Astrocyte of the spinal cord (primary cell): Measurements from ENCODE around the gene PTPRN2.

Experiments used
- DNase-seq: peaks from one replicate; pipeline ENCODE4 v3.0.0; 2011; ENCODE audit warnings: low read depth, low spot score
- H3K4me3 ChIP-seq: 2 replicates; pipeline ENCODE4 v1.5.1; 2011; ENCODE audit warnings: low read depth, mild to moderate bottlenecking, low read length, moderate library complexity
- in situ Hi-C: cut with HindIII; loops from 2 replicates; pipeline ENCODE4 v1.10.0; 2017; ENCODE audit warnings: low sequenced_read_pairs
- TF ChIP-seq, protein P1 (sequence below): IDR thresholded peaks from 2 replicates; pipeline ENCODE4 v1.5.1; 2012; ENCODE audit warnings: low read depth, mild to moderate bottlenecking, low read length, inconsistent platforms

Gene PTPRN2

DNA sequence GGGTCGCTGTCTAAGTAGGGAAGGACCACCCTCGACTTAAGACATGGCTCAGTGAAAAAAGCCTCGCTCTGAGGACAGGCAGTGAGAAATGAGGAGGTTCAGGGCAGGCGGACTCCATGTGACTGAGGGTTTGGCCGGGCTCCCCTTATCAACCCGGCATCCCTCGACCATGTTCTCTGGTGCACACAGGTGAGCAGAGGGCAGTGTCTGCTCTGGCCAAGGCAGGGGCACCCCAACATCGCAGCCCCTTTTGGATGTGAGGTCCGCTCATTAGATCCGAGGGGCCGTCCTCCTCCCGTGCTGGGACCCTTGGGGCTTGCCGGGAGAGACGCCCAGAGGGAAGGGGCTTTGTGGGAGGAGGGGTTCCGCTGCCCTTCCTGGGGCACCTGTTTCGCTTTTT is 775.7 kb downstream of the PTPRN2 start:
- DNase-seq: no peak
- TF ChIP-seq, protein P1, sequence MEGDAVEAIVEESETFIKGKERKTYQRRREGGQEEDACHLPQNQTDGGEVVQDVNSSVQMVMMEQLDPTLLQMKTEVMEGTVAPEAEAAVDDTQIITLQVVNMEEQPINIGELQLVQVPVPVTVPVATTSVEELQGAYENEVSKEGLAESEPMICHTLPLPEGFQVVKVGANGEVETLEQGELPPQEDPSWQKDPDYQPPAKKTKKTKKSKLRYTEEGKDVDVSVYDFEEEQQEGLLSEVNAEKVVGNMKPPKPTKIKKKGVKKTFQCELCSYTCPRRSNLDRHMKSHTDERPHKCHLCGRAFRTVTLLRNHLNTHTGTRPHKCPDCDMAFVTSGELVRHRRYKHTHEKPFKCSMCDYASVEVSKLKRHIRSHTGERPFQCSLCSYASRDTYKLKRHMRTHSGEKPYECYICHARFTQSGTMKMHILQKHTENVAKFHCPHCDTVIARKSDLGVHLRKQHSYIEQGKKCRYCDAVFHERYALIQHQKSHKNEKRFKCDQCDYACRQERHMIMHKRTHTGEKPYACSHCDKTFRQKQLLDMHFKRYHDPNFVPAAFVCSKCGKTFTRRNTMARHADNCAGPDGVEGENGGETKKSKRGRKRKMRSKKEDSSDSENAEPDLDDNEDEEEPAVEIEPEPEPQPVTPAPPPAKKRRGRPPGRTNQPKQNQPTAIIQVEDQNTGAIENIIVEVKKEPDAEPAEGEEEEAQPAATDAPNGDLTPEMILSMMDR: no peak
- in situ Hi-C loops: no loop called here
- no peak overlapping the region for H3K4me3 ChIP-seq

DNA sequence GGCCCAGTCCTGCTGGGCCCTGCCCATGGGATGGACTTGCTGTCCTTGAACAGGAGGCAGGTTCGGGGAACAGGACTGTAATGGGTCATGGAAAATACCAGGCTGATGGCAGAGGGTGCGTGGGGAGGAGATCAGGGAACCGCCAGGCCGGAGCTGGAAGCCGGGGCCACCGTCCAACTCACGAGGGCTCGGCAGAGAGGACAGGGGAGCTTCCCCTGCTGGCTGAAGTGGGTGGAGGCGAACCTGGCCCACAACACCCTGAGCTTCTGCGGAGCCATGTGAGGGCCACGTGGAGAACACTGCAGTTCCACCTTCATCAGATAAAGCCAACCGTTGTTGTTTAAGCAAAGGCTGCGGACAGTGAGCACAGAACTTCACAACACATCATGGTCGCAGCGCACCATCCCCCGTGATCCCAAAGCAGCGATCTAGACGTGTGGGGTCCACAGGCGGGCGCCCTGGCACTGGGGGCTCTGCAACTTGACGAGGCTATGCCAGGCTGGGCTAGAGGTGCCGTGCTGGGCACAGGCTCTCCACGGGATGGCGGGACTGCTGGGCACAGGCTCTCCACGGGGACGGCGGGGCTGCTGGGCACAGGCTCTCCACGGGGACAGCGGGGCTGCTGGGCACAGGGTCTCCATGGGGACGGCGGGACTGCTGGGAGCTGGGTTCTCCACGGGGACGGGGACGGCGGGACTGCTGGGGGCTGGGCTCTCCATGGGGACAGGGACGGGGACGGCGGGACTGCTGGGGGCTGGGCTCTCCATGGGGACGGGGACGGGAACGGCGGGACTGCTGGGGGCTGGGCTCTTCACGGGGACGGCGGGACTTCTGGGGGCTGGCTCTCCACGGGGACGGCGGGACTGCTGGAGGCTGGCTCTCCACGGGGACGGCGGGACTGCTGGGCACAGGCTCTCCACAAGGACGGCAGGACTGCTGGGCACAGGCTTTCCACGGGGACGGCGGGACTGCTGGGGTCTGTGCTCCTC is 777.5 kb downstream of the PTPRN2 start:
- no peak overlapping the region for H3K4me3 ChIP-seq
- in situ Hi-C loops: no loop called here
- no peak for DNase-seq
- TF ChIP-seq, protein P1: no peak

DNA sequence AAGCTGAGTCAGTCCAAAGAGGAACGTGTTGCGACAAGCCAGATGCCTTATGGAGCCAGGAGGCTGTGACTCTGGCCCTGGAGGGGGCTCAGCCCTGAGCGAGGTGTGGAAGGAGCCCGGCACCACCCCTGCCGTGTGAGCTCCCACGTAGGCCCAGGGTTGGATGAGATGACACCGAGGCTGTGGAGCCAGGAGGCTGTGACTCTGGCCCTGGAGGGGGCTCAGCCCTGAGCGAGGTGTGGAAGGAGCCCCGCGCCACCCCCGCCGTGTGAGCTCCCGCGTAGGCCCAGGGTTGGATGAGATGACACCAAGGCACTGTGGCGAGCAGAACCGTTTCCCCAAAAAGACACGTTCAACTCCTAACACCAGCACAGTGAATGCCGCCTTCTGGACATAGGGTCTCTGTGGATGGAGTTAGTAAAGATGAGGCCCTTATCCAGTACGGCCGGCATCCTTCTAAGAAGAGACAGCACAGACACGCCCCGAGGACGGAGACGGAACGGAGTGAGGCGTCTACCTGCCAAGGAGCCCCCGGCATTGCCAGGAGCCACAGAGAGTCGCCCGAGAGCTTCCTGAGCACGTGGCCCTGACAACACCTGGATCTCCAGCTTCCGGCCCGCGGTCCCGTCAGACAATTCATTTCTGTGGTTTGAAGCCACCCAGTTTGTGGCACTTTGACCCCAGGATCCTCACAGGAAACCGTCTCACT is 778.3 kb downstream of the PTPRN2 start:
- no peak overlapping the region for H3K4me3 ChIP-seq
- TF ChIP-seq, protein P1: no peak
- in situ Hi-C loops: no loop called here
- DNase-seq: no peak

DNA sequence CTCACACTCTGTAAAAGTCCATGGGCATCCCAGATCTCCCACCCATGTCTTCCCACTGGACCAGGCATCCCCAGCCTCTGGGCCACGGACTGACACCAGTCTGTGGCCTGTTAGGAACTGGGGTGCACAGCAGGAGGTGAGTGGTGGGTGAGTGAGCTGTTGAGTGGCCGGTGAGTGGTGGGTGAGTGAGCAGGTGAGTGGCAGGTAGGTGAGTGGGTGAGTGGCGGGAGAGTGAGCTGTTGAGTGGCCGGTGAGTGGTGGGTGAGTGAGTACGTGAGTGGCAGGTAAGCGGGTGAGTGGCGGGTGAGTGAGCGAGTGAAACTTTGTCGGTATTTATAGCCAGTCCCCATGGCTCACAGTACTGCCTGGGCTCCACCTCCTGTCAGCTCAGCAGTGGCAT is 779.6 kb downstream of the PTPRN2 start:
- TF ChIP-seq, protein P1: no peak
- no peak for DNase-seq
- in situ Hi-C loops: no loop called here
- H3K4me3 ChIP-seq: no peak overlapping the region

DNA sequence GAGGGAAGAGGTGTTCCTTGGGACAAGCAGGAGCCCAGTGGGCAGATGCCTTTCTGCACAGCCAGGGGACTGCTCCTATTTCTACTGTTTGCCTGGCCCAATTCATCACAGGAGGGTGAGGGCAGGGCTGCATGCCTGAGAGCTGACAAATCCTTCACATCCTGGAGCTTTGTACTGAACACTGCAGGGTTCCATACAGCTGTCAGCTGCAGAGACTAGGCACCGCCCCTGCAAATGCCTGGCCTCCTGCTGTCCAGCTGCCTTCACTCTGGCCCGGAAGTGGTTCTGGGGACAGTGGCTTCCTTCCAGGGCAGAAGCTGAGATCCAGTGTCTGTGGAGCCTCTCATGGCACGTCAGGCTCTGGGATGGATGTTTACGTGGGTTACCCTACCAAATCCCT is 780.1 kb downstream of the PTPRN2 start:
- H3K4me3 ChIP-seq: no peak overlapping the region
- in situ Hi-C loops: no loop called here
- peak; percentile 78 for DNase-seq
- TF ChIP-seq, protein P1: no peak

DNA sequence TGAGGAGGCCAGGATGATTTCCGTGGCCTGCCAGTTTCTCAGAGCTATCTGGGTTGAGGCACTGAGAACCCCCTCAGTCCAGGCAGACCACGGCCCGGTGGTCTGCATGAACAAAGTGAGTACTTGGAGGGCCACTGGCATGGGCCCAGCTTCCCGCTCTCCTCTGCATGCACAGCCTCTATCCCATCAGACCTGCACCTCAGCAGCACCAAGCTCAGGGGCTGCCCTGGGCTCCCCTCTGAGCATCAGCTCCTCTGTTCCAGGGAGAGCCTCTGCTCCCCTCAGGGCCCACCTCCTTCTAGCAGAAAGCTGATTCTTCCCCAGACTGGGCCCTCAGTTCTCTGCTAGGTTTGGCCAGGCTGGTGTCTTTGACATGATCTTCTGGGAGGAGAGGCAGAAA is 780.9 kb downstream of the PTPRN2 start:
- in situ Hi-C loops: no loop called here
- no peak for DNase-seq
- TF ChIP-seq, protein P1: no peak
- no peak overlapping the region for H3K4me3 ChIP-seq
